ENCODE data around the gene NAA10.

NAA10 gene

GRCh38 chrX:153973127-153974002, 38.5 kb upstream of the NAA10 start:
- peaks cover 44 to 84% (median 64%) of the 10 kb centered on the region in 11 experiments; a peak in 21 of 22 replicates for H4K20me1 ChIP-seq
- no peak for TF ChIP-seq Cebpa-rat (IDR thresholded peaks at IDR 0.05)
- peak overlapping the region; percentile 82 to 92 (median 89) for H3K4me2 ChIP-seq
- peak overlapping the region; percentile 92 to 100 (median 98) for H3K9ac ChIP-seq
- H3K4me1 ChIP-seq = peaks cover 32 to 47% (median 36%) of the 10 kb centered on the region in 10 experiments
- peaks cover 0 to 7% (median 0%) of the 10 kb centered on the region in 11 experiments; a peak in 5 of 22 replicates for H3K36me3 ChIP-seq
- peaks cover 67 to 74% (median 69%) of the 10 kb centered on the region in 11 experiments for H3K27me3 ChIP-seq
- H3K4me3 ChIP-seq = peak overlapping the region; percentile 72 to 97 (median 86)
- H3K9me3 ChIP-seq (replicated peaks in 1 of 11) = no peaks in the 10 kb centered on the region
- H3K27ac ChIP-seq = peak overlapping the region; percentile 93 to 100 (median 99)

GRCh38 chrX:153972368-153973126, 37.7 kb upstream of the NAA10 start, which contains the start of gene TMEM187:
TMEM187 (plus strand) TSS chrX:153972754; CDS start chrX:153982063, 9,309 bp downstream.
- Histone ChIP-seq H3K4me3 (peak within 1 kb of the TSS; percentile 72 to 97 (median 86)), H3K27me3 (peaks cover 67 to 74% (median 69%) of the 10 kb centered on the region in 11 experiments), H3K9me3 (replicated peaks in 1 of 11) (no peaks in the 10 kb centered on the region), H3K4me1 (peaks cover 40 to 55% (median 45%) of the 10 kb centered on the region in 10 experiments), H3K27ac (peak within 1 kb of the TSS; percentile 93 to 100 (median 99)), H4K20me1 (peaks cover 51 to 87% (median 71%) of the 10 kb centered on the region in 11 experiments; a peak in 21 of 22 replicates), H3K36me3 (peaks cover 0 to 13% (median 0%) of the 10 kb centered on the region in 11 experiments; a peak in 5 of 22 replicates), H3K9ac (peak within 1 kb of the TSS; percentile 92 to 100 (median 98)), H3K4me2 (peak within 1 kb of the TSS; percentile 82 to 92 (median 89))
- TF ChIP-seq Cebpa-rat (IDR thresholded peaks at IDR 0.05) = no peak

DNA sequence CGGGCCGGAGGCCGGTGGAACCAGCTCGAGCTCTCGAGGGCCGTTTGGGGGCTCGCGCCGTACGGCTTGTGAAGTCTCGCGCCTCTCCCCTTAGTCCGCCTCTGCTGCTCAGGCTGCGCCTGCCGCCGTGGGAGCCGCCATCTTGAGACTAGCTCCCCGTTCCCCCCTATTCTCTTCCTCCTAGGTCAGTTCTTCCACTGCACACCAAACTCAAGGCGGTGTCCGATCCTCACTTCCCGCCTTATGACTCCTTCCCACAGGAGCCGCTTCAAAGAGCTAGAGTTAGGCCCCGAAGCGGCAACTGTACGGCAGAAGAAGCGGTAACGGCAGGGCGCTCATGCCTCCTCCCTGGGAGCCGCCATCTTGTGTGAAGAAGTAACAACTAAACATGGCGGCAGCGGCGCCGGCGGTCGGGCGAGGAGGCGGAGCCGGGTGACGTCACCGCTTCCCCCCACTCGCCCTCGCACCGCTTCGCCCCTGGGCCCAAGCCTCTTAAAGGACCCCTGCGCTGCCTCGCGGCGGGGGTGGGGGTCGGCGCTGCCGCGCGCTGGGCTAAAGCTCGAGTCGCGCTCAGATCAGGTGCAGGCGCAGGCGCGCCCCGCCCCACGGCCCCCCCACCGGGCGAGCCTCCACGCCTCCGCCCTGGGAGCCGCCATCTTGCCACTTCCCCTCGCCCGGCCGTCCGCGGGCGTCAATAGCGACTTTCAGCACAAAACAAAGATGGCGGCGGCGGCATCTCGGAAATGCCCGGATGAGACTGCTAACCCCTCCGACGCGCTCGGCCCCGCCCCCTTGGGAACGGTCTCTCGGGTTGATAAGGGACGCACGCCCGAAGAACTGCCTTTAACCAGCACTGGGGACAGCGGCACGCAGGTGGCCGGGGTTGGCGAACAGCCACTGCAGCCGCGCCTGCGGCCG, 36.9 kb upstream of the NAA10 start, which contains the start of gene HCFC1:
Gene HCFC1 (minus strand): TSS at position 369 of the 918 bp plus-strand sequence. CDS start 978 bp downstream, outside the sequence.
- Histone ChIP-seq H3K27me3 (peaks cover 67 to 74% (median 69%) of the 10 kb centered on the region in 11 experiments), H3K36me3 (peaks cover 0 to 21% (median 0%) of the 10 kb centered on the region in 11 experiments; a peak in 6 of 22 replicates), H3K9me3 (replicated peaks in 1 of 11) (no peaks in the 10 kb centered on the region), H3K27ac (peak within 1 kb of the TSS; percentile 93 to 100 (median 99)), H3K9ac (peak within 1 kb of the TSS; percentile 92 to 100 (median 98)), H3K4me1 (peaks cover 48 to 64% (median 53%) of the 10 kb centered on the region in 10 experiments), H4K20me1 (peaks cover 60 to 87% (median 76%) of the 10 kb centered on the region in 11 experiments; a peak in 21 of 22 replicates), H3K4me3 (peak within 1 kb of the TSS; percentile 72 to 97 (median 86)), H3K4me2 (peak within 1 kb of the TSS; percentile 82 to 92 (median 89))
- no peak for TF ChIP-seq Cebpa-rat (IDR thresholded peaks at IDR 0.05)

DNA sequence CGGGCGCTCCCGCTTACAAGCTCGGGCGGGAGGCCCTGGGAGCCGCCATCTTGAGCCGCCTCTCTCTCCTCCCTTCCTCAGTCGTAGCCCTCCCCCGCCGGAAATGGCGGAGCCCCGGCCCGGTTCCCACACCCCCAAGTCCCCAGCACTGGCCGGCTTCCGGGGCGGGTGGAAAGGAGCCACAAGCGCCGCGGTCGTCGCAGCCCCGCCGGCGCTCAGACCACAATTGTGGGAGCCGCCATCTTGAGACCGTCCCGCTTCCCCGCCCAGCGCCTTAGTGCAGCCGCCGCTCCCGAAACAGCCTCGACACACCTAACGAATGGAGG, 36.2 kb upstream of the NAA10 start:
- Histone ChIP-seq H4K20me1 (peaks cover 65 to 87% (median 76%) of the 10 kb centered on the region in 11 experiments; a peak in 21 of 22 replicates), H3K9me3 (replicated peaks in 1 of 11) (no peaks in the 10 kb centered on the region), H3K4me2 (peak overlapping the region; percentile 82 to 92 (median 89)), H3K27ac (peak overlapping the region; percentile 93 to 100 (median 99)), H3K4me1 (peaks cover 54 to 70% (median 59%) of the 10 kb centered on the region in 10 experiments), H3K4me3 (peak overlapping the region; percentile 72 to 97 (median 86)), H3K36me3 (peaks cover 0 to 22% (median 0%) of the 10 kb centered on the region in 11 experiments; a peak in 6 of 22 replicates), H3K9ac (peak overlapping the region; percentile 92 to 100 (median 98)), H3K27me3 (peaks cover 67 to 74% (median 69%) of the 10 kb centered on the region in 11 experiments)
- no peak for TF ChIP-seq Cebpa-rat (IDR thresholded peaks at IDR 0.05)

DNA sequence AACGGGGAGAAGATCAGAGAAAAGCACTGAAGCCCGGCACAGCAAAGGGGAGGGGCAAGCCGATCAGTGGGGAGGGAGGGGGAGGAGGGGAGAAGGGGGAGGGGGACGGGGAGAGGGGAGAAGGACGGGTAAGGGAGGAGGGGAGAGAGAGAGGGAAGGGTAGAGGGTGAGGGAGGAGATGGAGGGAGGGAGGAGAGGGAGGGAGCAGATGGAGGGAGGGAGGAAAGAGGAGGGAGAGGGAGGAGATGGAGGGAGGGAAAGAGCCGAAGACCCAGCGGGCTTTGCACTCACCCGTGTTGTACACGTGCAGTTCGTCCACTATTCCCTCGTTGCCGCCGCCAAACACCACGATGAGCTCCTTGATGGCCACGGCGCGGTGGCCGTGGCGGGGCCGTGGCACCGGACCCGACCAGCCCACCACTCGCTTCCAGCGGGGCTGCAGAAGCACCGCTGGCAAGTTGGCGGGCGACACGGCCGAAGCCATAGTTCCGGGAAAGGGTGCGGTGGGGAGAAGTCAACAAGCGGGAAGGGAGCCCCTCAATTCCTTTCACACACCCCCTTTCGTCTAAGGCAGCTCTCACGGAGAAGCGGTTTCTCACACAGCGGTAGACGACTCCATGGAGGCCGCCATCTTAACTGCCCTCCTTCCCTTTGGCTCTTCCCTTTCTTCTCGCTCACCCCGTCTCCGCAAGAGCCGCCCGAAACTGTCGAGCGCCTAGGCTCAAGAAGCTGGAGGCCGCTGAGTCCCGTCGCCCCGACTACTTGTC, 35.7 kb upstream of the NAA10 start:
- Histone ChIP-seq H3K4me1 (peaks cover 57 to 70% (median 62%) of the 10 kb centered on the region in 10 experiments), H3K9me3 (replicated peaks in 1 of 11) (no peaks in the 10 kb centered on the region), H3K27ac (peak overlapping the region; percentile 93 to 100 (median 99)), H3K27me3 (peaks cover 67 to 74% (median 69%) of the 10 kb centered on the region in 11 experiments), H3K36me3 (peaks cover 0 to 22% (median 0%) of the 10 kb centered on the region in 11 experiments; a peak in 6 of 22 replicates), H4K20me1 (peaks cover 67 to 87% (median 77%) of the 10 kb centered on the region in 11 experiments; a peak in 21 of 22 replicates), H3K4me3 (peak overlapping the region; percentile 72 to 97 (median 86)), H3K4me2 (peak overlapping the region; percentile 82 to 97 (median 89)), H3K9ac (peak overlapping the region; percentile 92 to 100 (median 98))
- TF ChIP-seq Cebpa-rat (IDR thresholded peaks at IDR 0.05) = no peak

DNA sequence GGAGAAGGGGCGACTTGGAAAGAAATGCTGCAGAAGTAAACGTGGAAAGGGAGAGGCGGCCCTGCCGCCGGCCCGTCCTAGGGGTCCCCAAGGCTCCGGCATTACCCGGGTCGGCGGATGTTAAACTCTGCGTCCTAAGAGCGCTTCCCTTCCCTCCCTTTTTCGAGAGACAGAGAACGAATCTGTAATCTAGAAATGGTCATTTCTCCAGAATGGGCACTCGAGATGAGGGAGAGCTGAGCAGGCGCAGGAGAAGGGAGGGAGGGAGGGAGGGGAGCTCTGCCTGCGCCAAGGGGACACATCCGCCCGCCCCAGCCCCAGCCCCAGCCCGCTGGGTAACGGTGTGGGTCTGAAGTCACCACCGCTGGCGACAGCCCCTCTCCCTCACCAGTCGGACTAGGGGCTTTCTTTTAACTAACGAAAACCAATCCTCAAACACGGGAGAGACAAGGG, 35.1 kb upstream of the NAA10 start:
- no peak for TF ChIP-seq Cebpa-rat (IDR thresholded peaks at IDR 0.05)
- H3K27ac ChIP-seq = peak overlapping the region; percentile 1 to 99 (median 62); a peak in 19 of 22 replicates
- H4K20me1 ChIP-seq = peaks cover 72 to 87% (median 77%) of the 10 kb centered on the region in 11 experiments; a peak in 21 of 22 replicates
- peak overlapping the region; percentile 78 to 97 (median 88) for H3K4me2 ChIP-seq
- peaks cover 0 to 22% (median 5%) of the 10 kb centered on the region in 11 experiments; a peak in 7 of 22 replicates for H3K36me3 ChIP-seq
- H3K27me3 ChIP-seq = peaks cover 67 to 74% (median 69%) of the 10 kb centered on the region in 11 experiments
- peak overlapping the region; percentile 72 to 97 (median 86) for H3K4me3 ChIP-seq
- H3K9me3 ChIP-seq (replicated peaks in 1 of 11) = no peaks in the 10 kb centered on the region
- peaks cover 57 to 71% (median 63%) of the 10 kb centered on the region in 10 experiments for H3K4me1 ChIP-seq
- peak overlapping the region; percentile 64 to 98 (median 76) for H3K9ac ChIP-seq
